Measurements from ENCODE around the gene IL17REL.
A peak's percentile ranks its signal among the peaks of the same experiment; 100 is the strongest.

IL17REL gene

GRCh38 chr22:50015451-50016307 is 3.1 kb upstream of the IL17REL start:
- no peak for DNase-seq (ENCODE audit: extremely low spot score)
- TF ChIP-seq CTCF (IDR thresholded peaks at IDR 0.05; ENCODE audit: control extremely low read depth, extremely low read depth, low read depth, missing control alignments), result no peak
- CTCF ChIA-PET, result interaction anchor here (1.1 to 3.6 kb wide), 2 partner anchors 9 to 15 kb away, joined by 3 to 26 read pairs; no protein-coding TSS in a partner anchor
- POLR2A ChIA-PET, result no interaction called here

- no peak for DNase-seq (ENCODE audit: extremely low spot score)
- CTCF ChIA-PET, result interaction anchor here (1.4 kb wide), 1 partner anchor 16 kb away, joined by 4 read pairs; no protein-coding TSS in a partner anchor
- TF ChIP-seq CTCF (IDR thresholded peaks at IDR 0.05; ENCODE audit: control extremely low read depth, extremely low read depth, low read depth, missing control alignments), result no peak
These were observed 2.3 kb upstream of the IL17REL start for GRCh38 chr22:50014655-50015401.

GRCh38 chr22:50014053-50014501 is 1.5 kb upstream of the IL17REL start:
- ChIA-PET CTCF (interaction anchor here (1.4 kb wide), 1 partner anchor 16 kb away, joined by 4 read pairs; no protein-coding TSS in a partner anchor), POLR2A (no interaction called here)
- TF ChIP-seq CTCF (IDR thresholded peaks at IDR 0.05; ENCODE audit: control extremely low read depth, extremely low read depth, low read depth, missing control alignments), result no peak
- no peak for DNase-seq (ENCODE audit: extremely low spot score)

More at GRCh38 chr22:50014655-50015401, 2.3 kb upstream of the IL17REL start:
- POLR2A ChIA-PET, result no interaction called here

GRCh38 chr22:50011447-50012210 is 936 bp downstream of the IL17REL start:
- ChIA-PET POLR2A (no interaction called here), CTCF (interaction anchor here (1.1 to 1.7 kb wide), 3 partner anchors 19 to 81 kb away, joined by 4 to 7 read pairs (median 6); no protein-coding TSS in a partner anchor)
- DNase-seq (ENCODE audit: extremely low spot score), result no peak
- no peak for TF ChIP-seq CTCF (IDR thresholded peaks at IDR 0.05; ENCODE audit: control extremely low read depth, extremely low read depth, low read depth, missing control alignments)

GRCh38 chr22:50010676-50011446 is 1.7 kb downstream of the IL17REL start:
- DNase-seq (ENCODE audit: extremely low spot score), result peak; percentile 82
- ChIA-PET POLR2A (no interaction called here), CTCF (interaction anchor here (1.7 kb wide), 1 partner anchor 20 kb away, joined by 7 read pairs; no protein-coding TSS in a partner anchor)
- no peak for TF ChIP-seq CTCF (IDR thresholded peaks at IDR 0.05; ENCODE audit: control extremely low read depth, extremely low read depth, low read depth, missing control alignments)

Measured in GM10248 (cell line).